Measurements from ENCODE around the gene CENPQ.

CENPQ gene

GRCh38 chr6:49453221-49453620 is 9.9 kb upstream of the CENPQ start:
- peak; percentile 10 for DNase-seq (ENCODE audit: low read depth, low spot score)
- in situ Hi-C loops (cut with HindIII; ENCODE audit: low sequenced_read_pairs): no loop called here
- no peak overlapping the region for H3K4me3 ChIP-seq (ENCODE audit: low read depth, low read length)

DNA sequence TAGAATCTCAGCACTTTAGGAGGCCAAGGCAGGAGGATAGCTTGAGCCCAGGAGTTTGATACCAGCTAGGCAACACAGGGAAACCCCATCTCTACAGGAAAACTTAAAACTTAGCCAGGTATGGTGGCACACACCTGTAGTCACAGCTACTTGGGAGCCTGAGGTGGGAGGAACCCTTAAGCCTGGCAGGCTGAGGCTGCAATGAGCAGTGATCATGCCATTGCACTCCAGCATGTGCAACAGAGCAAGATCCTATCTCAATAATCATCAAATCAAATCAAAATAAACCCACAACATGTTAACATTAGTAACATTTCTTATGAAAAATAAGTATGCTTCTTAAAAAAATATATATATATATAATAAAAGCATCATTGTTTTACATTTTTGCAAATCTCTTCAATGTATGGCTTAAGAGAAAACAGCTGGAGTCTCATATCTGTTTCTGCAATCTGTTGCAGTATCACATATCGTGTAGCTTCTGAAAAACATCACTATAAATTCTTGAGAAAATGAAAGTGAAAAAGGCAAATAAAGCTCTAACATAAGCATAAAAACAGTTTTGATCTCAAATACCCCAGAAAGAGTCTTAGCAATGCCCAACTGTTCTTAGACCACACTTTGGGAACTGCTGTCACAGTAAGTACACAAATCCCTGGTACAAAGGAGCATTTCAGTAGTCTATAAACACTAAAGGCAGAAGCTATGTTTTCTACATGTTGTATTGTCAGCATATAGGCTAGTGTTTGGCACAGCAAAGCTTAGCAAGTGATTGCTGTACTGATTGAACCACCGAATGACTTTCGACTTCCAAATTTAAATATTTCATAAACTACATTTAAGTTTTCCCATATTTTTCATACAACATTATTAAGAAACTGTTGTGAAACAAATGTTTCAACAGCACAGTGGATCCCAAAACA is 8.1 kb upstream of the CENPQ start:
- TF ChIP-seq CTCF (IDR thresholded peaks at IDR 0.05; ENCODE audit: low read depth, low read length): no peak
- in situ Hi-C loops (cut with HindIII; ENCODE audit: low sequenced_read_pairs): no loop called here
- no peak overlapping the region for H3K4me3 ChIP-seq (ENCODE audit: low read depth, low read length)
- DNase-seq (ENCODE audit: low read depth, low spot score): no peak

More at GRCh38 chr6:49453221-49453620, 9.9 kb upstream of the CENPQ start:
- TF ChIP-seq CTCF (IDR thresholded peaks at IDR 0.05; ENCODE audit: low read depth, low read length): peak; percentile 35

DNA sequence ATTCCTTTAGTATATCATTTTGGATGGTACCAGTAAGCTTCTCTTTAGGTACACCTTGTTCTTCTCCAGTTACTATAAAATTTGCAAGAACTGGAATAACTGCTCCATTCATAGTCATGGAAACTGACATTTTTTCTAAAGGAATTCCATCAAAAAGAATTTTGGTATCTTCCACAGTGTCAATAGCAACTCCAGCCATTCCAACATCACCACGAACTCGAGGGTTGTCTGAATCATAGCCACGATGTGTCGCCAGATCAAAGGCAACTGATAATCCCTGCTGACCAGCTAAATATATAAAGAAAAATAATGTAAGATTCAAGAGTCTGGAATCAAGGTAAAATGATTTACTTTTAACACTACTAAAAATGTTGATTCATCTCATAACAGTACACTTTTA is 5.4 kb upstream of the CENPQ start:
- peak; percentile 5 for DNase-seq (ENCODE audit: low read depth, low spot score)
- no peak for TF ChIP-seq CTCF (IDR thresholded peaks at IDR 0.05; ENCODE audit: low read depth, low read length)

GRCh38 chr6:49462071-49462470 is 1.1 kb upstream of the CENPQ start:
- no peak for DNase-seq (ENCODE audit: low read depth, low spot score)
- in situ Hi-C loops (cut with HindIII; ENCODE audit: low sequenced_read_pairs): no loop called here
- TF ChIP-seq CTCF (IDR thresholded peaks at IDR 0.05; ENCODE audit: low read depth, low read length): no peak
- H3K4me3 ChIP-seq (ENCODE audit: low read depth, low read length): peak overlapping the region; percentile 99

More for the DNA sequence above, 5.4 kb upstream of the CENPQ start:
- in situ Hi-C loops (cut with HindIII; ENCODE audit: low sequenced_read_pairs): no loop called here
- no peak overlapping the region for H3K4me3 ChIP-seq (ENCODE audit: low read depth, low read length)

DNA sequence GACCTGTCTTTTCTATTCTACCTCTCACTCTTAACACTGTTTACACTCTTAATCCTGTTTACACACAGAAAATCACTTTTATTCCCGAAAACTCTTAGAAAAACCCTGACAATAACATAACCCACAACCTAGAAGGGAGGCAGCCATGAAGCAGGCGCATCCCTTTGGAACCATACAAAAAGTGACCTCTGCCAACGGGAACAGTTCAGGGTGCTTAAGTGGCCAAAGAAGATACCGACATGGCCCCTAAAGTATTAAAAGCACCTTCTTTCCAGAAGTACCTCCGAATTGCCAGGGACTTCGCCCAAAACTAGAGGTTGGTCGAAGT is 607 bp upstream of the CENPQ start:
- no peak for DNase-seq (ENCODE audit: low read depth, low spot score)
- in situ Hi-C loops (cut with HindIII; ENCODE audit: low sequenced_read_pairs): no loop called here
- TF ChIP-seq CTCF (IDR thresholded peaks at IDR 0.05; ENCODE audit: low read depth, low read length): no peak
- H3K4me3 ChIP-seq (ENCODE audit: low read depth, low read length): peak overlapping the region; percentile 99

DNA sequence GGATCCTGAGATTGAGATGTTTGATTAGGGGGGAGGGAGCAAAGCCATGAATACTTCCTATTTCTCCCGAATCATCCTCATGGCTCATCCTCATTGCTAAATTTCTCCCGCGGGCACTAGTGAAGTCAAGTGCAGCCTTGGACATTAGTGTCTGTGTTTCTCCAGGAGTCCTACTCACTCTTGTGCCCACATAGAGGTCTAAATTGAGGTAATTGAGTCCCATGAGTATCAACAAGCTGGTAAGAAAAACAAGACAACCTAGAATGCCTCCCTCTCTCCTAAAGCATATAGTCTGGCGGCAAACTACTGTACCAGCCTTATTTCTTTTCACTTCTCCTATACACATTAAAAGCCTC is 420 bp downstream of the CENPQ start:
- DNase-seq (ENCODE audit: low read depth, low spot score): no peak
- TF ChIP-seq CTCF (IDR thresholded peaks at IDR 0.05; ENCODE audit: low read depth, low read length): no peak
- in situ Hi-C loops (cut with HindIII; ENCODE audit: low sequenced_read_pairs): no loop called here
- peak overlapping the region; percentile 99 for H3K4me3 ChIP-seq (ENCODE audit: low read depth, low read length)
